ENCODE measurements around the gene IFT52. TPM values are rescaled to one million over a fixed set of nuclear protein-coding genes. Genes with fewer than 3 reads are reported as not detected.

IFT52 gene
- total and polyA plus RNA-seq, 7 donors, result 2.5 to 5.3 (median 3.5) TPM

DNA sequence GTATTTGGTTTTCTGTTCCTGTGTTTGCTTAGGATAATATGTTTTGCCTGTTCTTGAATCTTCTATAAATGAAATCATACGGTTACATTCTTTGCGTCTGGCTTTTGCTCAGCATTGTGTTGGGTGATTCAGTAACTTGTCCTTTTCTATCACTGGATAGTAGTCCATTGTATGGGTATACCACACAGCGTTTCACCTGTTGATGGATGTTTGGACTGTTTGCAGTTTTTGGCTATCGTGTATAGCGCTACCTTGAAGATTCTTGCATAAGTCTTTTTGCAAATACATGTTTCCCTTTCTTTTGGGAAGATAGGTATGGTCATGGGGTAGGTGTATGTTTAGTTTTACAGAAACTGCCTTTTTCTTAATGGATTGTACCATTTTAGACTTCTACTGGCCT is 85.6 kb downstream of the IFT52 start:
- DNase-seq (no peak), ATAC-seq (no peak)
- H3K9me3 ChIP-seq, result no peaks in the 10 kb centered on the region
- no peak overlapping the region for H3K27ac ChIP-seq
- H3K36me3 ChIP-seq (ENCODE audit: insufficient read depth in 1 of 2, low read depth in 1 of 2), result no peaks in the 10 kb centered on the region
- intact Hi-C loops (cut with DNase I), result no loop called here
- 94 to 98% (median 96%) methylated on average over 5 of the region's 5 CpGs for WGBS, 3 donors
- H3K4me1 ChIP-seq, result no peaks in the 10 kb centered on the region
- TF ChIP-seq, protein P1, sequence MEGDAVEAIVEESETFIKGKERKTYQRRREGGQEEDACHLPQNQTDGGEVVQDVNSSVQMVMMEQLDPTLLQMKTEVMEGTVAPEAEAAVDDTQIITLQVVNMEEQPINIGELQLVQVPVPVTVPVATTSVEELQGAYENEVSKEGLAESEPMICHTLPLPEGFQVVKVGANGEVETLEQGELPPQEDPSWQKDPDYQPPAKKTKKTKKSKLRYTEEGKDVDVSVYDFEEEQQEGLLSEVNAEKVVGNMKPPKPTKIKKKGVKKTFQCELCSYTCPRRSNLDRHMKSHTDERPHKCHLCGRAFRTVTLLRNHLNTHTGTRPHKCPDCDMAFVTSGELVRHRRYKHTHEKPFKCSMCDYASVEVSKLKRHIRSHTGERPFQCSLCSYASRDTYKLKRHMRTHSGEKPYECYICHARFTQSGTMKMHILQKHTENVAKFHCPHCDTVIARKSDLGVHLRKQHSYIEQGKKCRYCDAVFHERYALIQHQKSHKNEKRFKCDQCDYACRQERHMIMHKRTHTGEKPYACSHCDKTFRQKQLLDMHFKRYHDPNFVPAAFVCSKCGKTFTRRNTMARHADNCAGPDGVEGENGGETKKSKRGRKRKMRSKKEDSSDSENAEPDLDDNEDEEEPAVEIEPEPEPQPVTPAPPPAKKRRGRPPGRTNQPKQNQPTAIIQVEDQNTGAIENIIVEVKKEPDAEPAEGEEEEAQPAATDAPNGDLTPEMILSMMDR (IDR thresholded peaks at IDR 0.05), result no peak
- H3K27me3 ChIP-seq (ENCODE audit: insufficient read depth in 3 of 3, low read length in 2 of 3), result peaks cover 0 to 6% (median 0%) of the 10 kb centered on the region in 3 donors
- no peak overlapping the region for H3K4me3 ChIP-seq

DNA sequence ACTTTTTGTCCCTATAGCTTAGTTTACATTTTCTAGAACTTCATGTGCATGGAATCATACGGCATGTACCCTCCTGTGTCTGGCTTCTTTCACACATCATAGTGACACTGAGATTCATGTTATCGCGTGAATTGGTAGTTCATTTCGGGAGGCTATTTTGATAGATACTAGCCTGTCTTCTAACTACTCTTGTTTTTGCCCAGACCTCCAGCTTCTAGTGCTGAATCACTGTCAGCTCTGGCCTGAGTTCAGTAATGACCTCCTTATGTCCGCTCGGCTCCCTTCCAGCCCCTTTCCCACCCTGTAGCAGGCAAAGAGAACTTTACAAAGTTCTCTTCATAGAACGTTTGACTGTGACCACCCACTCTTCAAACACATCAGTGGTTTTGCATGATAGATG is 90.2 kb downstream of the IFT52 start:
- H3K4me1 ChIP-seq, result no peaks in the 10 kb centered on the region
- intact Hi-C loops (cut with DNase I), result no loop called here
- H3K4me3 ChIP-seq, result no peak overlapping the region
- TF ChIP-seq, protein P1 (IDR thresholded peaks at IDR 0.05), result no peak
- no peaks in the 10 kb centered on the region for H3K36me3 ChIP-seq (ENCODE audit: insufficient read depth in 1 of 2, low read depth in 1 of 2)
- no peak for DNase-seq
- no peak for ATAC-seq
- no peak overlapping the region for H3K27ac ChIP-seq
- 62 to 76% (median 75%) methylated on average over 7 of the region's 7 CpGs for WGBS, 3 donors
- no peaks in the 10 kb centered on the region for H3K9me3 ChIP-seq
- peaks cover 0 to 3% (median 0%) of the 10 kb centered on the region in 3 donors for H3K27me3 ChIP-seq (ENCODE audit: insufficient read depth in 3 of 3, low read length in 2 of 3)

DNA sequence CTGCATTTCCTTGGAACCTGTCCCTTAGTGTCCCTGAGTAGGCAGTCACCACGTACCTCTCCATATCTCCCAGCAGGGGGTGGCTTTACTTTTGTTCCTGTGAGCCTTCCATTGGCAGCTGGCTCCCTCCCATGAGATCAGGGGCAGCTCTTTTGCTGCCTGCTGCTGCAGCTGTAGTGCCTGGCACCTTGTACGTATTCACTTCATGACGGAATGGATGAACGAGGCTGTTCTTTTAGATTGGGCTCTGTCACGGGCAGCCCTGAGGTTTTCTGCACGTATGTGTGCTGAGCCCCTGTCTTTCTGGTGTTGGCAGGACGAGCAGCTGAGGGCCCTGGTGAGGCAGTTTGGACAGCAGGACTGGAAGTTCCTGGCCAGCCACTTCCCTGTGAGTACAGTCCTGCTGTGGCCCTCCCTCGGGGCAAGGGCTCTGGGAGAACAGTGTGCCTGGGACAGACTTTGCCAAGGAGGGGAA is 90.8 kb downstream of the IFT52 start:
- H3K27ac ChIP-seq, result no peak overlapping the region
- intact Hi-C loops (cut with DNase I), result no loop called here
- H3K4me1 ChIP-seq, result no peaks in the 10 kb centered on the region
- DNase-seq (no peak), ATAC-seq (no peak)
- H3K36me3 ChIP-seq (ENCODE audit: insufficient read depth in 1 of 2, low read depth in 1 of 2), result no peaks in the 10 kb centered on the region
- H3K4me3 ChIP-seq, result no peak overlapping the region
- no peaks in the 10 kb centered on the region for H3K9me3 ChIP-seq
- TF ChIP-seq, protein P1 (IDR thresholded peaks at IDR 0.05), result no peak
- peaks cover 0 to 3% (median 0%) of the 10 kb centered on the region in 3 donors for H3K27me3 ChIP-seq (ENCODE audit: insufficient read depth in 3 of 3, low read length in 2 of 3)
- 14 to 30% (median 23%) methylated on average over 8 of the region's 8 CpGs for WGBS, 3 donors

DNA sequence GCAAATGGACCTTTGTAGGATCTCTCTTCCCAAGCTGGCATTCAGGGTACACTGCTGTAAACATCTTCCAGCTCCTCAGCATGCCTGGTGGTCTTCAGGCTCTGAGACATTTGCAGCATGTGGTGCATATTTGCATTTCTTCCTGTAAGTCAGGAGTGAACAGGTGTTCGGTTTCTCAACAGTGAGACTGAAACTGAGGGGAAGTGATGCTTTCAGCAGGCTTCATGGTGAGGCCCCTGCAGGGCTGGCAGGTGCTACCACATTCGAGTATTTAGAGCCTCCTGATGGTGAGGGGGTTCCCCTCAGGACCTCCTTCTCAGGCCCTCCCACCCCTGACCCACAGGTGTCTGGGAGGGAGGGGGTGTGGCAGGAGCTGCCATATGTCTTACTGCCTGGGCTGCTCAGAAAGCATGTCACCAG is 91.3 kb downstream of the IFT52 start:
- Histone ChIP-seq H3K27me3 (ENCODE audit: insufficient read depth in 3 of 3, low read length in 2 of 3) (peaks cover 0 to 3% (median 0%) of the 10 kb centered on the region in 3 donors), H3K27ac (no peak overlapping the region), H3K4me1 (no peaks in the 10 kb centered on the region), H3K4me3 (no peak overlapping the region), H3K9me3 (no peaks in the 10 kb centered on the region), H3K36me3 (ENCODE audit: insufficient read depth in 1 of 2, low read depth in 1 of 2) (no peaks in the 10 kb centered on the region)
- 35 to 46% (median 42%) methylated on average over 2 of the region's 2 CpGs for WGBS, 3 donors
- DNase-seq, result no peak
- intact Hi-C loops (cut with DNase I), result no loop called here
- no peak for ATAC-seq
- TF ChIP-seq, protein P1 (IDR thresholded peaks at IDR 0.05), result no peak

DNA sequence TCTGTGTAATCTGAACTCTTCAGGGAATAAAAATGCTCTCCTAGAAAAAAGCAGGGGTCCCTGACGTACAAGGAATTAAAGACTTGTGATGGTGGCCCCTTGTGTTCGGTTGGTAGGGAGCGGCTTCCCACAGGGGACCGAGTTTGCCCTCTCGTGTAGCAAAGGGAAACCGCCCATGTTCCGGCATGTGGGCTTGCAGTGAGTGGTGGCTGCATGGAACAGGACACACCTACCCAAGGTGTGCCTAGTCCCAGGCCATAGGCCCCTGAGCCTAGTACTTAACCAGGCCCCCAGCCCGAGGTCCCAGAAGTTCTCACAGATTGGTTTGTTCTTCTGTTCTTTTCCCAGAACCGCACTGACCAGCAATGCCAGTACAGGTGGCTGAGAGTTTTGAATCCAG is 91.7 kb downstream of the IFT52 start:
- Histone ChIP-seq H3K27ac (no peak overlapping the region), H3K36me3 (ENCODE audit: insufficient read depth in 1 of 2, low read depth in 1 of 2) (no peaks in the 10 kb centered on the region), H3K4me1 (no peaks in the 10 kb centered on the region), H3K4me3 (no peak overlapping the region), H3K27me3 (ENCODE audit: insufficient read depth in 3 of 3, low read length in 2 of 3) (peaks cover 0 to 3% (median 0%) of the 10 kb centered on the region in 3 donors), H3K9me3 (no peaks in the 10 kb centered on the region)
- TF ChIP-seq, protein P1 (IDR thresholded peaks at IDR 0.05), result no peak
- no peak for ATAC-seq
- WGBS, 3 donors, result 94 to 97% (median 94%) methylated on average over 9 of the region's 9 CpGs
- intact Hi-C loops (cut with DNase I), result no loop called here
- no peak for DNase-seq
